RPMI8226 (cell line): ENCODE data around the gene FCN2.

Source experiments
- DNase-seq: peaks from one replicate; pipeline ENCODE4 v3.0.0-alpha.2; 2015

FCN2 gene

DNA sequence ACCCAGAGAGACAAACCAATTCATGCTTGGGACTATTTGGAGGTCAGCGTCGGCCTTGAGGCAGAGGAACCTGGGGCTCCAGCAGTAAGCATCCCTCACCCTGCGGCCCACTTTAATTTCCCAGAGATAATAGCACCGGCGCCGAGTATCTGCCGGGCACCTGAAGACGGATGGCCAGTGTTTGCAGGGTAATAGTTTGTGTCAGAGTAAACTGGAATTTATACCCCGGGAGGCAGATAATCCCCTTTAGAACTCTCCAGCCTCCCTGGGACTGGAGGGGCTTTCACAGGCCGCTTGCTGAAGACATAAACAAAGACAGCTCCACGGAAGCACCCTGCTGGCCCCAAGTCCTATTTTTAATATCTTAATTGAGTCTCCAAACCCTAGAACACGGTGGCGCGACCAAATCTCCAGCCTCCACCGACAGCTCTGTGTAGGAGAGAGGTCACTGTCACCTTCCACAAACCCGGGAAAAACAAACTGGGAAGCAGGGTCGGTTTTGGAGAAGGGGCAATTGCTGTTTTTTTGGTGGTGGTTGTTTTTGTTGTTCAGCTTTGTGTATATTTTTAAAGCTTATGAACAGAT, 54.5 kb downstream of the FCN2 start:
- DNase-seq: no peak

DNA sequence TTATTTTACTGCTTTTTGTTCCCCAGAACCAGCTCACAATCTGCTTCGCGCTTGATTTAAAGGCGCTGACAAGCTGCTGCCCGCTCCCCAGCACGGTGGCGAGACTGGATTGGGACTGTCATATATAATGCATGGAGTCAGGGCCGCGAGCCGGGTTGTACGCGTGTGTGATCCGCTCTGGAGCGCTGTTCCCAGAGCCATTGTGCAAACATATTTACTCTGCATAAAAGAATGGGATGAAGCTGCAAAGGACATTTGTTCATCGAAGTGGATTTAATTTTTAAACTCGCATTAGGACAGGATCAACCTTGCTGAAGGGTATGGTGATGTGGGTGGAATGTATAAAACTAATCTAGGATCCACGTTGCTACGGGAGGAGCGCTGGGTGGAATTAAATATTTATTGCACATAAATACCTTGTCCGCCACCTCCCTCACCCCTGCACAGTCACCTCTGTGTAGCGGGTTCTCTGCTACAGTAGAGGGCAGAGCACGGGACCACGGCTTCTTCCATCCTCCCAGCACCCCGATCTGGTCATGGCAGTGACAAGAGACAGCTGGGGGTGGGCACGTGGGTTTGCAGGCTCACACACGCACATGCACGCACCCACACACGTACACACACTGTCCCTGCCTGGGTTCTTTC, 55.2 kb downstream of the FCN2 start:
- DNase-seq: peak; percentile 33

DNA sequence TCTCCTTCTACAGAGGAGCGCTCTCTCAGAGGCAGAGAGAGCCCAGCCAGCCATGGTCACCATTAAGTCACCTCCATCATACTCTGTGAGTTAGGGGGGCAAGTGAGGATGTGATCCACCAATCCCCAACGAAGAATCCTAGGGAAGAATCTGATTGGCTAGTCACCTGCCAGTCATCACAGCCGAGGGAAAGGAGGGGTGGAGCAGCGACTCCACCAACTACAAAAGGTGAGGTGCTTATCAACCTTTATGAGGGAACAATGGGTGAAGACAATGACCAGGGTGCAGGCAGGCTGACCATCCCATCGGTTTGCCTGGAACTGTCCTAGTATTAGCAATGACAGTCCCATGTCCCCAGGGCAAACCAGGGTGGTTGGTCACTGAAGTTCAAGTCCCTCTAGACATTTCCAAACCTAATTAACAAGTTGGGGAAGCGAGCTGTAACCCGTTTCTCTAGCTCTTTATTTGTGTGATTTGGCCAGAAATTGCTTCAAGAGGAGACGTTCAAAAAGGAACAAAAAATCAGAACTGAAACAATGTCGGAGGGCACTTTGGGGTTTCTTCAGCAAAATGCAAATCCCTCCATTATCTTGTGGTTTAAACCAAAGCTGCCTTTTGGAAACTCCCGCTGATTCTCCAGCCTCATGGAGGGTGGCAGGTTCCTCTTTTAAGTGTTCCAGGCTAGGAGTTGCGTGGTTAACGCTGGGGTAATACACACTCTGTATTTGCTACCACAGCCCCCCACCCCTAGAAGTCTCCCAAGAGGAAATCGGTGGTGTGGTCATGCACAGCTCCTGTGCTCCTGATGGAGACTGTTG, 55.9 kb downstream of the FCN2 start:
- DNase-seq: peak; percentile 77
